H9 (cell line): ENCODE results near the gene ERGIC3. TPM values are rescaled to one million over a fixed set of nuclear protein-coding genes. Genes with fewer than 3 reads are reported as not detected.

Source experiments
- DNase-seq: peaks from one replicate; pipeline ENCODE4 v3.0.0-alpha.2; 2017
- H2AFZ ChIP-seq: one replicate; pipeline ENCODE4 v1.6.1; 2013; ENCODE audit warnings: mild to moderate bottlenecking, low read length, control low read depth, moderate library complexity
- H2AK5ac ChIP-seq: 2 replicates; pipeline ENCODE4 v1.6.1; 2013; ENCODE audit warnings: low read length, control low read depth, mixed read lengths; ENCODE audit not compliant: insufficient read length
- H2BK120ac ChIP-seq: one replicate; pipeline ENCODE4 v1.6.1; 2013; ENCODE audit warnings: low read depth, mild to moderate bottlenecking, low read length, control low read depth, inconsistent platforms; ENCODE audit not compliant: poor library complexity, severe bottlenecking
- H2BK12ac ChIP-seq: 2 replicates; pipeline ENCODE4 v1.6.1; 2013; ENCODE audit warnings: low read length, control low read depth, mixed read lengths, low read depth; ENCODE audit not compliant: insufficient read length
- H2BK15ac ChIP-seq: 2 replicates; pipeline ENCODE4 v1.6.1; 2013; ENCODE audit warnings: low read depth, low read length, control low read depth
- H2BK20ac ChIP-seq: one replicate; pipeline ENCODE4 v1.6.1; 2013; ENCODE audit warnings: low read depth, mild to moderate bottlenecking, low read length, control low read depth, inconsistent platforms; ENCODE audit not compliant: poor library complexity, severe bottlenecking
- H2BK5ac ChIP-seq: 2 replicates; pipeline ENCODE4 v1.6.1; 2013; ENCODE audit warnings: low read length, control low read depth, mixed read lengths; ENCODE audit not compliant: insufficient read length
- H3K14ac ChIP-seq: 2 replicates; pipeline ENCODE4 v1.6.1; 2013; ENCODE audit warnings: low read length, control low read depth; ENCODE audit not compliant: insufficient read depth
- H3K18ac ChIP-seq: 2 replicates; pipeline ENCODE4 v1.6.1; 2013; ENCODE audit warnings: low read depth, mild to moderate bottlenecking, mixed read lengths, low read length, control low read depth; ENCODE audit not compliant: insufficient read length
- H3K23ac ChIP-seq: 2 replicates; pipeline ENCODE4 v1.6.1; 2013; ENCODE audit warnings: low read length, control low read depth, mixed read lengths, low read depth; ENCODE audit not compliant: insufficient read length
- H3K23me2 ChIP-seq: 2 replicates; pipeline ENCODE4 v1.6.1; 2013; ENCODE audit warnings: low read depth, mild to moderate bottlenecking, mixed read lengths, low read length, control low read depth; ENCODE audit not compliant: insufficient read length, poor library complexity, severe bottlenecking
- H3K27ac ChIP-seq: 2 replicates; pipeline ENCODE4 v1.5.1; 2013; ENCODE audit warnings: low read length, control low read depth, mixed read lengths, low read depth; ENCODE audit not compliant: insufficient read length
- H3K27me3 ChIP-seq: 2 replicates; pipeline ENCODE4 v1.6.1; 2013; ENCODE audit warnings: low read length, control low read depth, inconsistent platforms; ENCODE audit not compliant: insufficient read depth
- H3K4ac ChIP-seq: 2 replicates; pipeline ENCODE4 v1.6.1; 2013; ENCODE audit warnings: low read depth, mild to moderate bottlenecking, control low read depth, inconsistent platforms, low read length, moderate library complexity
- H3K4me1 ChIP-seq: 2 replicates; pipeline ENCODE4 v1.6.1; 2013; ENCODE audit warnings: low read length, control low read depth, inconsistent platforms; ENCODE audit not compliant: insufficient read depth
- H3K4me2 ChIP-seq: 2 replicates; pipeline ENCODE4 v1.6.1; 2013; ENCODE audit warnings: low read length, control low read depth, mixed read lengths; ENCODE audit not compliant: insufficient read length, insufficient read depth
- H3K56ac ChIP-seq: 2 replicates; pipeline ENCODE4 v1.6.1; 2013; ENCODE audit warnings: low read depth, mild to moderate bottlenecking, mixed read lengths, low read length, control low read depth; ENCODE audit not compliant: insufficient read length
- H3K79me1 ChIP-seq: 2 replicates; pipeline ENCODE4 v1.6.1; 2013; ENCODE audit warnings: low read depth, mild to moderate bottlenecking, moderate library complexity, low read length, control low read depth, inconsistent platforms; ENCODE audit not compliant: insufficient read depth, poor library complexity, severe bottlenecking
- H3K79me2 ChIP-seq: 2 replicates; pipeline ENCODE4 v1.6.1; 2013; ENCODE audit warnings: low read length, control low read depth, inconsistent platforms; ENCODE audit not compliant: insufficient read depth
- H3K9ac ChIP-seq: 2 replicates; pipeline ENCODE4 v1.6.1; 2013; ENCODE audit warnings: low read length, control low read depth, mixed read lengths; ENCODE audit not compliant: insufficient read length; ENCODE audit errors: extremely low read depth
- H3K9me3 ChIP-seq: one replicate; pipeline ENCODE4 v1.6.1; 2013; ENCODE audit warnings: low read depth, low read length, inconsistent platforms; ENCODE audit not compliant: control insufficient read depth
- H3T11ph ChIP-seq: one replicate; pipeline ENCODE4 v1.6.1; 2013; ENCODE audit warnings: mild to moderate bottlenecking, low read length, control low read depth, inconsistent platforms
- H4K20me1 ChIP-seq: one replicate; pipeline ENCODE4 v1.6.1; 2013; ENCODE audit not compliant: control insufficient read depth, insufficient read length, insufficient read depth
- H4K5ac ChIP-seq: 2 replicates; pipeline ENCODE4 v1.6.1; 2013; ENCODE audit warnings: low read depth, mild to moderate bottlenecking, mixed read lengths, low read length, control low read depth; ENCODE audit not compliant: insufficient read length
- H4K8ac ChIP-seq: replicated peaks from 2 replicates; pipeline ENCODE4 v1.6.1; 2013; ENCODE audit warnings: low read length, control low read depth, mixed read lengths, low read depth; ENCODE audit not compliant: insufficient read length
- H4K91ac ChIP-seq: 2 replicates; pipeline ENCODE4 v1.6.1; 2013; ENCODE audit warnings: low read depth, mild to moderate bottlenecking, moderate library complexity, mixed read lengths, low read length, control low read depth; ENCODE audit not compliant: insufficient read length
- H3K27ac Mint-ChIP-seq, 3 experiments: 2 replicates in 2 of 3; 3 replicates in 1 of 3; pipeline ENCODE4 v1.8.0; 2020 to 2021; ENCODE audit warnings: mixed read lengths in 3 of 3, mild to moderate bottlenecking in 1 of 3, moderate library complexity in 1 of 3
- H3K27me3 Mint-ChIP-seq: 2 replicates; pipeline ENCODE4 v1.8.0; 2021; ENCODE audit warnings: low read depth, mild to moderate bottlenecking, moderate library complexity, mixed read lengths
- H3K36me3 Mint-ChIP-seq, 3 experiments: 2 replicates in 2 of 3; 3 replicates in 1 of 3; pipeline ENCODE4 v1.8.0; 2020 to 2021; ENCODE audit warnings: low read depth in 3 of 3, mixed read lengths in 3 of 3; ENCODE audit not compliant: insufficient read depth in 1 of 3
- H3K4me1 Mint-ChIP-seq, 2 experiments: 2 replicates each; pipeline ENCODE4 v1.8.0; 2020; ENCODE audit warnings: mixed read lengths in 2 of 2
- H3K4me3 Mint-ChIP-seq, 2 experiments: 2 replicates in 1 of 2; 3 replicates in 1 of 2; pipeline ENCODE4 v1.8.0; 2020 to 2021; ENCODE audit warnings: mild to moderate bottlenecking in 2 of 2, mixed read lengths in 2 of 2, moderate library complexity in 1 of 2
- H3K9me3 Mint-ChIP-seq, 2 experiments: 2 replicates in 1 of 2; 3 replicates in 1 of 2; pipeline ENCODE4 v1.8.0; 2020; ENCODE audit warnings: mild to moderate bottlenecking in 2 of 2, mixed read lengths in 2 of 2, moderate library complexity in 1 of 2
- WGBS: extraction: QIAGEN DNeasy Blood & Tissue Kit; methylation state at CpG from one replicate; pipeline ENCODE4 v1.1.7; 2013; ENCODE audit warnings: missing lambda C conversion rate, low lambda C conversion rate, mixed read lengths; ENCODE audit not compliant: insufficient read length; ENCODE audit errors: extremely low coverage; 5-methylcytosine and 5-hydroxymethylcytosine counted together
- total RNA-seq: library from RNA; stranded (reverse); gene quantifications from 2 replicates; pipeline ENCODE4 v1.2.1, GENCODE V29; 2021
- TF ChIP-seq, protein P1 (sequence below): fragments of 200-600 bp; sonication (generic); conservative IDR thresholded peaks from 3 replicates; pipeline ENCODE4 v1.8.0; 2021; ENCODE audit warnings: antibody characterized with exemption, mild to moderate bottlenecking

The ERGIC3 gene
- total RNA-seq, 1 experiment from 2014 or later = 188 TPM

DNA sequence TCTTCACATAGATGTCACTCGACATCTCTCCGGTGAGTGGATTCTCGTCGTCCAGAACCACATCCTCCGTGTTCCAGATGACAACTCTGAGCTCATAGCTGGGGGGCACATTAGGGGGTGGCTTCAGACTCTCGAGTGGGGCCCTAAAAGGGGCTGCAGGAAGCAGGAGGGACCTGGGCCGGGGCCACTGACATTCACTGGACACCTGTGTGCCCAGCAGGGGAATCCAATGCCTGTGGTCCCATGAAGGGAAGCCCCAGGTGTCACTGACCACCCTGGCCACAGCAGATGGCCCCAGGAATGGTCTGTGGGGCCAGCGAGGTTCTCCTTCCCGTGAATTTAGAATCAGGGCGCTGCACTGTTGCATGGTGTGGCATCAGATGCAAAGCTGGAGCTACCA lies 18.7 kb downstream of the ERGIC3 start:
- H3K4me1 ChIP-seq = no peaks in the 10 kb centered on the region
- no peak overlapping the region for H3K18ac ChIP-seq
- no peaks in the 10 kb centered on the region; the same call in 1 of the 2 replicates for H3K27me3 Mint-ChIP-seq
- H4K5ac ChIP-seq = no peak overlapping the region
- no peak overlapping the region for H2BK20ac ChIP-seq
- no peak overlapping the region for H2AFZ ChIP-seq
- no peak overlapping the region for H3T11ph ChIP-seq
- H3K23me2 ChIP-seq = no peaks in the 10 kb centered on the region
- no peak overlapping the region for H3K14ac ChIP-seq
- no peak overlapping the region for H2BK5ac ChIP-seq
- H3K4ac ChIP-seq = no peak overlapping the region
- no peak overlapping the region for H3K27ac ChIP-seq
- no peaks in the 10 kb centered on the region for H4K20me1 ChIP-seq
- TF ChIP-seq, protein P1, sequence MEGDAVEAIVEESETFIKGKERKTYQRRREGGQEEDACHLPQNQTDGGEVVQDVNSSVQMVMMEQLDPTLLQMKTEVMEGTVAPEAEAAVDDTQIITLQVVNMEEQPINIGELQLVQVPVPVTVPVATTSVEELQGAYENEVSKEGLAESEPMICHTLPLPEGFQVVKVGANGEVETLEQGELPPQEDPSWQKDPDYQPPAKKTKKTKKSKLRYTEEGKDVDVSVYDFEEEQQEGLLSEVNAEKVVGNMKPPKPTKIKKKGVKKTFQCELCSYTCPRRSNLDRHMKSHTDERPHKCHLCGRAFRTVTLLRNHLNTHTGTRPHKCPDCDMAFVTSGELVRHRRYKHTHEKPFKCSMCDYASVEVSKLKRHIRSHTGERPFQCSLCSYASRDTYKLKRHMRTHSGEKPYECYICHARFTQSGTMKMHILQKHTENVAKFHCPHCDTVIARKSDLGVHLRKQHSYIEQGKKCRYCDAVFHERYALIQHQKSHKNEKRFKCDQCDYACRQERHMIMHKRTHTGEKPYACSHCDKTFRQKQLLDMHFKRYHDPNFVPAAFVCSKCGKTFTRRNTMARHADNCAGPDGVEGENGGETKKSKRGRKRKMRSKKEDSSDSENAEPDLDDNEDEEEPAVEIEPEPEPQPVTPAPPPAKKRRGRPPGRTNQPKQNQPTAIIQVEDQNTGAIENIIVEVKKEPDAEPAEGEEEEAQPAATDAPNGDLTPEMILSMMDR = no peak
- H3K9ac ChIP-seq = no peak overlapping the region
- DNase-seq = no peak
- H2AK5ac ChIP-seq = no peak overlapping the region
- WGBS = no CpG with 5 or more reads among the region's 10 CpGs
- H3K23ac ChIP-seq = no peak overlapping the region
- no peaks in the 10 kb centered on the region for H3K9me3 Mint-ChIP-seq
- no peak overlapping the region for H3K4me3 Mint-ChIP-seq
- H4K91ac ChIP-seq = no peak overlapping the region
- no peak overlapping the region for H4K8ac ChIP-seq
- H3K36me3 Mint-ChIP-seq = peaks cover 14 to 31% (median 27%) of the 10 kb centered on the region in 3 experiments
- no peak overlapping the region for H2BK12ac ChIP-seq
- no peaks in the 10 kb centered on the region for H3K27me3 ChIP-seq
- no peak overlapping the region for H3K56ac ChIP-seq
- H3K4me1 Mint-ChIP-seq = peaks cover 7 to 13% of the 10 kb centered on the region in 2 experiments
- no peaks in the 10 kb centered on the region for H3K79me2 ChIP-seq
- no peak overlapping the region for H3K4me2 ChIP-seq
- H2BK15ac ChIP-seq = no peak overlapping the region
- no peaks in the 10 kb centered on the region for H3K9me3 ChIP-seq
- H3K27ac Mint-ChIP-seq = peak overlapping the region in 1 of 3 experiments; percentile 84; a peak in 1 of 7 replicates
- no peaks in the 10 kb centered on the region for H3K79me1 ChIP-seq
- no peak overlapping the region for H2BK120ac ChIP-seq
